GM21529 (cell line): ENCODE measurements around the gene SRC.

Source experiments
- ATAC-seq: cut with Tn5 transposase; IDR thresholded peaks from one replicate; pipeline ENCODE4 v1.9.1; 2021; ENCODE audit not compliant: unreplicated experiment

Gene SRC

DNA sequence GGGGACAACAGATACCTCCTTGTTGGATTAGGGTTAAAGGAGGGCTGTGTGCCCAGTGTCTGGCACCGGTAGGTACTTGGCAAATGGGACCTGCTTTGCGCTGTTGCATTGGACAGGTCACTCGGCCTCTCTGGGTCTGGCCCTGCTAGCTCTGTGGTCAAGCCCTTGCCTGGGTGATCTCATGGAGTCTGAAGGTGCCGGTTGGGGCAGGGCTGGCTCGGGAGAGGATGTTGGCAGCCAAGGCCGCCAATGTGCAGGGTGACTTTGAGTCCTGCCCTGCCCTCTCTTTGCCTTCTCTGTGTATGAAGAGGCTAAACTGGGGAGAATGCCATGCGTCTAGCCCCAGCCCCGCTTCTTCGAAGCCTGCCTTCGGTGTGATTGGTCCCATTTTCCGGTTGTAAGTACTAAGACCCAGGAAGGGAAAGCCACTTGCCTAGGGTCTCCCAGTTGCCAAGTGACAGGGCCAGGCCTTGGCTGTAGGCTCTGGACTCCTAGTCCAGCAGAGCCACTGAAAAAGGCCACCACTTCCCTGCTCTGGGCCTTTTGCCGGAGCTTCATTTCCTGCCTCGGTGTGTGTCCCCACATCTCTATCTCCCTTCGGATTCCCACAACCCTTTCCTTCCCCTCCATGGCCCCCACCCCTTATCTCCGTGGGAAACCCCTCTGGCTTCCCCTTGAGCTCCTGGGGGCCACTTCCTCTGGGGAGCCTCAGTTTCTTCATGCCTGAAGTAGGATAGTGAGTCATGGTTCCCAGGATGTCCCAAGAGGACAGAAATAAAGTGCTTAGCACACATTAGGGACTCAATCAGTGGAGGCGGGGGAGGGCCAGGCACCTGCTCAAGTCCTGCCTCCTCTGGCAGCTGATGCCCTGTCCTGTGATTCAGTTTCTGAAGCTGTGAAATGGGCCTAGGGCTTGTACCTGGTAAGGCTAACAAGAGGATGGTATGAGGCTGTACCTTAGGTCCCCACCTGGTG is 3.9 kb downstream of the SRC start:
- ATAC-seq: no peak

DNA sequence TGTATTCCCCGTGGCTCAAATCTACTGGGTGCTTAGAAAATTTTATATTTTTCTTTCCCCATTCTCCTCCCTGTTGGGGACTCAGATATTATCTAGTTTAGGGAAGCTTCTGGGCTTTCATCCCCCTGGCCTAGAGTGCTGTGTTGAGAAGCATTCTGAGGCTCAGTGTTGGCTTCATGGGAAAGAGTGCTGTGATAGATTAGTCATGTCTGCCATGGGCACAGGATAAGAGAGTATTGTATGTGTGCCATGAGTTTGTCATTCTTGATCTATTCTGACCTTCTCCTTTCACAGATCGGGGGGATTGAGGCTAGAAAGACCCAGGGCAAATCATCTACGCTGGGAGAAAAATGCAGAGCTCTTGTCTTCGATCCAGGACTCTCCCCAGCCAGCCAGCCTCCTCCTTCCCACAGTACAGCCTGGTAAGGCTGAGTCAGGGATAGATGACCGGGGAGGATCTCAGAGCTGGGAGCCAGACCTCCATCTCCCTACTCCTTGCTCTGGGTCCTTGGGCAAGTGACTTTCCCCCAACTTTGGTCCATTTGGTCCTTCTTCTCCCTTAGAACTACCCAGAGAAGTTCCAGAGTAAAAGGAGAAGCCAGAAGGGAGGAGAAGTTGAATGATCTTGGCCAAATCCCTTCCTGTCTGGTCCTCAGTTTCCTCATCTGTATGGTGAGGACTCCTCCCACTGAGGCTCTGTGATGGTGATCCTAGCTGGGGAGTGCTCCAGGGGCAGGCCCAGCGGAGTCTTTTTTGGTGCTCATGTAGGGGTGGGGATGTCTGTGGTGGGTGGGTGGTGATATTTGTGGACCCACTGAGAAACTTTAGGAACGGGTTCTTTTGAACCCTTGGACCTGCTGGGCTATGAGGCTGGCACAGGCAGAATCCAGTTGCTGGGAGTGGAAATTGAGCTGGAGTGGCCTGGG is 5.0 kb downstream of the SRC start:
- ATAC-seq: no peak

DNA sequence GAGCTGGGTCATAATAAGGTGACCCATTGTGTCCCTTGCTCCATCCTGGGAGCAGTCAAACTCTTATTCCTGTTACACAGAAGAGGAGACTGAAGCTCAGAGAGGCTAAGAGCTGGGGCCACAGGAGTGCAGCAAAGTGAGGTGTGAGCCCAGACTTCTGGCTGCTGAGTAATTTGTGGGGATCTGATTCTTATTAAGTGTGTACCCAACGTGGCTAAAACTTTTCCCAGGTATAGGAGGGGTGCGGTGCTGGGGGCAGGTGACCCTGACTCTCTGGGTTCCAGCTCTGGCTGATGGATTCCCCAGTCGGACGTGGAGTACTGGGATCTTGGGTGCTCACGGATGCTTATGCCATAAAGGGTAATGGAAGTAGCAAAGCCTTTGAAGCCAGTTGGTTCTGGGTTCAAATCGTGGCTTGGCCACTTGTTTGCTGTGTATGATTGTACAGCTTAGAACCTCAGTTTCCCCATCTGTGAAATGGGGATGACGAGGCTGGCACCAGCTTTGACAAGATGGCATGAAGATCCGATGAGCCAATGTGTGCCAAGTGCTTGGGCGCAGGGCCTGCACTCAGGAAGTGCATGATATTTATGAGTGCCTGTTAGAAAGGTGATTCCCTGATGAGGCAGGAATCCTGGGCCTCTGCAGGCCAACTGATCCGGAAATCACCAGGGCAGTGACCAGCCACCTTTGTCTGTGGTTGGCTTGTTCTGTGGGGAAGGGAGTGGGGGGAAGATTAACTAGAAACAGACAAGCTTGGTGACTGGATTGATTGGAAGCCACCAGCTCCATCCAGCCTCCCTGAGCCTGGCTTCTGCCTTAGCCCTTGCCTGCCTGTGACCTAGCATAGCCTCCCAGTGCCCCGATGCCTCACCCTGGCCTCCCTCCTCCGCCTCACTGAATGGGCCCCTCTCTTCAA is 6.0 kb downstream of the SRC start:
- ATAC-seq: no peak

DNA sequence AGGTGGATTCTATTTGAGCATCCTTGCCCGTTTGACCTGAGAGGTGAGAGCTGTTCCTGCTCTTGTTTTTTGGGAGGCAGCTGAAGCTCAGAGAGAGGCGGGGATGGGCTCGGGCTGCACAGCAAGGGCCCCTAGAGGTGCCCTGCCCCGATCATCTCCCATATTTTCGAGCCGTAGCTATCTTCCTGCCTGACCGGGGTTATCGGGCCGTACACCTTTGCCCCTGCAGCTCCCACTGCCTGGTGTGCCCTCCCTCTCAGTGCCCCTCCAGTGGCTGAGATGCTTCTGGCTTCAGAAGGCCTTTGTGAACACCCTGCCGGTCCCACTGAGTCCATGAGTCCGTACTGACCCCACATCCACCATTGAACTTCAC is 6.7 kb downstream of the SRC start:
- no peak for ATAC-seq

DNA sequence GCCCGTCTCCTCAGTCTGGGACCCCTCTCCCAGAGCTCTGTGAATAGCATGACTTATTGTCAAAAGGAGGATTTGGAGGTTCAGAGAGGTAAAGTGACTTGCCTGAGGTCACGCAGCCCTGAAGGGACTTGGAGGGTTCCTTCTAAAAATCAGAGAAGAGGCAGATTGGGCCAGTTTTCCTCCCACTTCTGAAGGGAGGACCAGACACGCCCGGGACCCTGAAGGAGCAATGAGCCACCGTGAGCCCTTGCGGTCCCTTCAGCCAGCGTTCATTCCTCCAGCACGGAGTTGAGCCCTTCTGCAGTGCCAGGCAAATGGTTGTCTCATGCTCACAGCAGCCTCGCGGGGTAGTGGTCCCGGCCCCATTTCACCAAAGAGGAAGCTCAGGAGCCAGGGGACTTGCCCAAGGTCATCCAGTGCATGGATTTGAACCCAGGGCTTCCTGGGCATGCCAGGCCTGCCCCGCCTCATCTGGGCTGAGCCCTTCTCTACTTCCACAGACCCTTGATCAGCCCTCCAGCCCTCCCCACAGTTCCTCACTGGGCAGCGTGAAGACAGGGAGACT is 7.4 kb downstream of the SRC start:
- ATAC-seq: no peak

DNA sequence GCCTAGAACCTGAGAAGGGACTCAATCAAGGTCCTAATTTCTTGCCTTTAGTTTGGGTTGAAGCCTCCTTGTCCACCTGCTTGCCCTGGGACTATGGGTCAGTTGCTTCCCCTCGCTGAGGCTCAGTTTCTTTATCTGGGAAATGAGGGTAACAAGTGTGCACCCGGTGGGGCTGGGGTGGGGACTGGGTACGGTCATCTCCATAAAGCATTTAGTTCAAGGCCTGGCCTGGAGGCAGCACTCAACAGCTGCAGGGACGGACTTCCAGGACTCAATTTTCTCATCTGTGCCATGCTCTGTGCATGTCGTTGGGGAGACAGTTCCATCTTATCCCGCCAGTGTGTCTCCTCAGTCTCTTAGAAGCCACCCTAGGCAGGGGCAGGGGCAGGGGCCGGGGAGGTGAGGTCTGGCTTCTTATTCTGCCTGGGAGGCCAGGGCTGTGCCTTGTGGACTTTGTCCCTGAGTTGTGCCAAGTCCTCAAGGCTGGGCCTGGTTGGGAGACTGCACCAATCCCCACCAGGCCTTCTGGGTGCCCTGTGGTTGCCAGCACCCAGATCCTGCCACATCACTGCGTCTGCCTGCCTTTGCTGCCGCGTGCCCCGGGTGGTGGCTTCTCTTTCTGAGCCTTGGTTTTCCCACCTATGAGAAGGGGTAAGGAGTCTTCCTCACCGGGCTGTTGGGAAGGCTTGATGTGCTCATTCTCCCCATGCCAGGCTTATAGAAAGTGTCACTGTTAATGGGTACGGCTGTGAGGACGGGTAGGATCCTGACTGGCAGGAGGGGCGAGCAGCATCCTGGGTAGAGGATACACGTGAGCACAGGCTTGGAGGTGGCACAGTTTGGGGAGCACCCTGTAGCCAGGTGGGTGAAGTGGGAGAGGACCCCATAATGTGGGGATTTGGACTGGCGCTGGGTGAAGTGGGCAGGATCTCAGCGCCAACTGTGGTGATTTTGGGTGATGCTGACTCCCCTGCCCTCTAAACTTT is 8.6 kb downstream of the SRC start:
- ATAC-seq: no peak

DNA sequence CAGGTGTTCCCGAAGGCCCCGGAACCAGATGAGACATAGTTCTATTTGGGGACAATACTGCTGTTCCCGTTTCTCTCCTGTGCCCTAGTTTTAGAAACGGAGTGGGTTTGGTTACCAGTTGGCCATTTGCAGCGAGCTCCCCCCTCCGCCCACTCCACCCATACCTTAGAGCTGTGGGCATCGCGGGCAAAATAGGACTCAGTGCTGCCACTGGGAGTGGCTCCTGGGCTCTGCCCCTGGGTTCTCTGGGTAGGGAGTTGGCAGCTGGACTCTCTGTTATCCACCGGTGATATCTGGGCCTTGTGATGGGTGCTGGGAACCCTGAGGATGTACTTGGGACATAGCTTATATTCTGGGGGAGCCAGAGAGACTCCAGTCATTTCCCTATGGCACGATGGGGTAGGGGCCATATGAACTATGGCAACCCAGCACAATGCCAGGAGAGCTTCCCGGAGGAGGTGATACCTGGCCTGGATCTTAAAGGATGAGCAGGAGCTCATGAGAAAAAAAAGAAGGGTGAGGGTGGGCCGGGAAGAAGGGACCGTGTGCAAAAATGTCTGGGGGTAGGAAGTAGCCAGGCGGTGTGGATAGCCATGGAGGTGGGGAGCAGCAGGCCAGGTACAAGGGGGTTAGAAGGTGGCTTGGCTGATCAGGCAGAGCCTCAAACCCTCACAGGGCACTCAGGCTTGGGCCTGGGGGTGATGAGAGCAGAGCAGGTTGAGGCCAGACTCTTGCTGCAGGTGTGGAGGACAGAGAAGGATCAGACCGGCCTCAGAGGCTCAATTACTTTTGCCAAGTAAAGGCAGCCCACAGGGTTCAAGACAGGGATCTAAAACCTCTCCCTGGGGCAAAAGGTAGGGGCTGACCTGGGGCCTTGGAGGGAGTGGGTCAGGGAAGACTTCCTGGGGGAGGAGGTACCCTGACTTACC is 9.6 kb downstream of the SRC start:
- ATAC-seq: no peak

- ATAC-seq: no peak
Measured at GRCh38 chr20:37356387-37356786, 10.4 kb downstream of the SRC start.

- ATAC-seq: no peak
Measured at GRCh38 chr20:37356961-37357371, 11.0 kb downstream of the SRC start.

DNA sequence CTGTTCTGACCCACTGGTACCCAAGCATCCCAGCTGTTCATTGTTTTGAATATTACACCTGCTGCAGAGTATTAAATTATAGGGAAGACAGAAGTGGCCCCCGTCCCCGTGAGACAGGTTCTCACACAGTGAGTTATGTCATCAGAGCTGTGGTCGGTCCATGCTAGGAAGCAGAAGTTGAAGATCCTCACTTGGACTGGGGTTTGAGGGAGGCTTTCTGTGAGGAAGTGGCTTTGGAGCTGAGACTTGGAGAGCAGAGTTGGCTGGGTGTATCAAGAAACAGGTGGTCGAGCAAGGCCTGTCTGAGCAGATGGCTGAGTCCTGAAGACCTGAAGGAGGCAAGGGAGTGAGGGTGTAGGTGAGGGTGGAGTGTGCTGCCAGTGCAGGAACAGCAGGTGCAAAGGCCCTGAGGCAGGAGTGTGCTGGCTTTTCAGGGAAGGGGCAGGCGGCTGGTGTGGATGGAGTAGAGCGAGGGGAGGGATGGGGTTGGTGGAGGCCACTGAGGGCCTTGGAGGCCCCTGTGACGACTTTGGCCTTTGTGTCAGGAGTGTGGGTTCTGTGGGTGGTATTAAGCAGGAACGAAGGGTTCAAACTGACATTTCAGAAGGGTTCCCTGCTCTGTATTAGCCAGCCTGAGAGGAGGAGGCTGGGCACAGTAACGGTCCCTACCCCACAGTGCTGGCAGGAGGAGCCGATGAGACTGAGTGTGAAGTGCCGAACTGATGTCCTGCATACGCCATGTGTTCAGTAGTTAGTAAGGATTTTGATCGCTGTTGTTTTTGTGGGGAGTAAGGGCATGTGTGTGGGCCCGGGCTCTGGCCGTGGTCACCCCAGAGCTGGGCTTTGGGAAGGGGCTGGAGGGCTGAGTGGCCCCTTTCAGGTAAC is 11.8 kb downstream of the SRC start:
- no peak for ATAC-seq

- no peak for ATAC-seq
Measured at GRCh38 chr20:37358366-37359150, 12.6 kb downstream of the SRC start.

DNA sequence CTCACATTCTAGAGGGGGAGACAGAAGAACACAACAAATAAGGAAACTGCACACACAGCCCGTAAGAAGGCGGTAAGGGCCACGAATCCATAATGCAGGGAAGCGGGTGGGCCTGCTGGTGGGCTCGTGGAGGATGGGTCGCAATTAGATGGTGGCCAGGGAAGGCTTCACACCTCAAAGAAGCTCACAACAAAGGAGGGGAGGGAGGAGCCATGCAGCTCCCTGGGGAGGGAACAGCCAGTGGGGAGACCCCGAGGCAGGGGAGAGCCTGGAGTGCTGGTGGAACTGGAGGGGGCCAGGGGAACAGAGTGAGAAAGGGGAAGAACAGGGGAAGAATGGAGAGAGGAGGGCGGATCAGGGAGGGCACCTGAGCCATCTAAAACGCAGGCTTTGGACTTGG is 13.4 kb downstream of the SRC start:
- no peak for ATAC-seq

DNA sequence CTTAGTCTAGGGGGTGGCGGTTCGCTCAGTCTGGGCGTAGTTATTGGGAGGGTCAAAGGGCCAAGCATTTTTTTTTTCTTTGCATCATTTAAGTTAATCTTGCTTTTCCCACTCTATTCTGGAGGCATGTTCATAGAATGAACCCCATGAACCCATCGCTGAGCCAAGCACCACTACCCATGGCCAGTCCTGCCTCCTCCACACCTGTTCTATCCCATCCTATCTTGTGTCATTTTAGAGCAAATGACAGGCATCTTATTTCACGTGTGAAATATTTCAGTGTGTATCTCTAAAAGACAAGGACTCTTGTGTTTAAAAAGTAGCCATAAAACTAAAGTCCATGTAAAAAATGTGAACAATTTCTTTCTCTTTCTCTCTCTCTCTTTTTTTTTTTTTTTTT is 13.9 kb downstream of the SRC start:
- ATAC-seq: no peak

DNA sequence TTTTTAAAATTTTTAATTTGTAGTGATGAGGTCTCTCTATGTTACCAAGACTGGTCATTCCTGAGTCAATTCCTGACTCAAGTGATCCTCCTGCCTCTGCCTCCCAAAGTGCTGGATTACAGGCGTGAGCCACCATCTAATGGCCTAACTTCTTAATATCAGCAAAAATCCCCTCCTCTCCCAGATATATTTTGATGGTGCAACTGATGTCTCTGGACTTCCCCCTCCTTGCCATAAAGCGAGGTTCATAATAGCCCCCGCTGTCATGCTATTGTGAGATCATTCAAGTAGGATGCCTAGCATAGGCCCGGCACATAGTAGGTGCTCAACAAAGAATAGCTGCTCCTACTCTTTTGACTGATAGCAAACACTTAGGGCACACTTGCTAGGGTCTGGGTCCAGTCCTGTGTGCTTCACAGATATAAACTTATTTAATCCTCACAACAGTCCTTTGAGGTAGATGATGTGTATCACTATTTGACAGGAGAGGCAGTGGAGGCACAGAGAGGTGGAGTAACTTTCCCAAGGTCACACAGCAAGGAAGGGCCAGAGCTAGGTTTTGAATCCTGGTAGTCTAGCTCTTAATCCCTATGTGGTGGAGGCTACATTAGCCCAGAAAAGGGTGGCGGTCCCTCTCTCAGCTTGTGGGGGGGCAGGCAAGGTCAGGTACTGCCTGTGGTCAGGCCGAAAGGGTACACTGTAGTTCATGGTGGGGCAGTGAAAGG is 14.6 kb downstream of the SRC start:
- ATAC-seq: no peak

DNA sequence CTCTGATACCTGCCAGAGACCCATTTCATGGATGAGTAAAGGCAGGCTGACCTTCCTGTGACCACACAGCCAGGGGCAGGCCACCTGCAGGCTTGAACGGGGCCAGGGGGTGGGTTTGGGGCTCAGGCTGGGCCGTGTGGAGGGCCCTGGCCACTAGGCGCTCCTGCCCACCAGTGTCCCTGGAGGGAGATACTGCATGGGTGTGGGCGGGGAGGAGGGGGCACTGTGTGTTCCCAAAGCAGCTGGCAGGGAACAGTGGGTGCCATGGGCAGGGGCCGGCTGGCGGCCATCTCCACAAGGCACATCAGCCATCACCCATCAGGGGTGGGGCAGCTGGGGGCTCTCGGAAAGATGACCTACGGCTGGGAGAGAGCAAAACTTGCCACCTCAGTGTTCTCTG is 15.4 kb downstream of the SRC start:
- ATAC-seq: no peak
